HG02623 (cell line): ENCODE data around the gene FAM3C.

ENCODE experiments used
- ATAC-seq: cut with Tn5 transposase; IDR thresholded peaks from one replicate; pipeline ENCODE4 v1.9.1; 2021; ENCODE audit warnings: moderate library complexity; ENCODE audit not compliant: unreplicated experiment

The FAM3C gene

GRCh38 chr7:121383235-121383910 lies 12.7 kb downstream of the FAM3C start:
- ATAC-seq, result no peak

DNA sequence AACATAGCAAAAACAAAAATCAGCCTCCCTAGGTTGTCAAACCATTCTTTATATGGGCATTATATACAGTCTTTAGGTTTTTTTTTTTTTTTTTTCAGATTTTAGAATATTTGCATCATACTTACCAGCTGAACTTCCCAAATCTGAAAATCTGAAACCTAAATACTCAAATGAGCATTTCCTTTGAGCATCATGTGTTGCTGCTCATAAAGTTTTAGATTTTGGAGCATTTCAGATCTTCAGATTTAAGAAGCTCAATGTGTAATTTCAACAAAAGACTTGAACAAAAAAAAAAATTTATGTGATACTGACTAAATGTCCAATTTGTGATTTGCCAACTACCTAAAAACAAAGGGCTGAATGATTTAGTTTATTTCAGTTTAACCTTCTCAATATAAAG lies 13.6 kb downstream of the FAM3C start:
- no peak for ATAC-seq

DNA sequence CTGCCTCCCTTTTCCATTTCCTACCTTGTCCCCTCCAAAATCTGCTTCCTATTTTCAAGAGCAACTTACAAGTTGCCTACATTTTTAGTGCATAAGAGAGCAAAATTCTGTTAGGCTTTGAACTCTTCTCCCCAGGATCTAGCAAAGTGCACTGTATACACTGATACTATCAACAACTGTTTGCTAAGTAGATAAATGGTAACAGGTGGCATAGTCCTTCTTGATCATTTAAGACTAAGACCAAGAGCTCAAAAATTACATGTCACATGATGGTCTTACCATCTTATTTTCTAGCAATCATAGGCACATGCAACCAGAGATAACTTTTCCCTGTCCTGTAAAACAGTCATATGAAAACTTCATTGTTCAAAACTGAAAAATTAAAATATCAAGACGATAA lies 16.2 kb downstream of the FAM3C start:
- no peak for ATAC-seq

DNA sequence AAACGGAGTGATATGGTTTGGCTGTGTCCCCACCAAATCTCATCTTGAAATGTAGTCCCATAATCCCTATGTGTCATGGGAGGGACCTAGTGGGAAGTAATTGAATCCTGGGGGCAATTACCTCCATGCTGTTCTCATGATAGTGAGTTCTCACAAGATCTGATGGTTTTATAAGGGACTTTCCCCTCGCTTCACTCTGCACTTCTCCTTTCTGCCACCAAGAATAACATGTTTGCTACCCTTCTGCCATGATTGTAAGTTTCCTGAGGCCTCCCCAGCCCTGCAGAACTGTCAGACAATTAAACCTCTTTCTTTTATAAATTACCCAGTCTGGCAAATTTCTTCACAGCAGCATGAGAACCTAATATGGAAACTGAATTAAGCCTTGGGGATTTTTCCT lies 19.1 kb downstream of the FAM3C start:
- no peak for ATAC-seq

GRCh38 chr7:121373177-121373576 lies 22.9 kb downstream of the FAM3C start:
- ATAC-seq, result no peak

GRCh38 chr7:121372376-121373010 lies 23.6 kb downstream of the FAM3C start:
- peak; percentile 91 for ATAC-seq

DNA sequence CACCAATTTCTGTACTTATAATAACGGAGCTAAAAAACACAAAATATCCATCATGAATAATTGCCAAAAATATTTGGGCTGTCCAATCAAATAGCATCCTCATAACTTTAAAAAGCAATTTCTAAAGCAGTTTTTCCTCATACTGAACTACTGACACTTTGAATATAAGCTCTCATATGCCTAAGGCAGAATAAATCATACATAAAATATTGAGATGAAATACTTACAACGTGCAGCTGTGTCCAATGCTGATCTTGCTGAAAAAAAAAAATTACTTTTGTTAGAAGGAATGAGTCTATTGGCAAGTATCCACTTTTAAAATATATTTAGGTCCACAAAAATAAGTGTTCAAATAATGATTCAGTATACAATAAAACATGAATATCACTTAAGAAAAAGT lies 24.2 kb downstream of the FAM3C start:
- no peak for ATAC-seq

GRCh38 chr7:121371367-121371766 lies 24.7 kb downstream of the FAM3C start:
- no peak for ATAC-seq

DNA sequence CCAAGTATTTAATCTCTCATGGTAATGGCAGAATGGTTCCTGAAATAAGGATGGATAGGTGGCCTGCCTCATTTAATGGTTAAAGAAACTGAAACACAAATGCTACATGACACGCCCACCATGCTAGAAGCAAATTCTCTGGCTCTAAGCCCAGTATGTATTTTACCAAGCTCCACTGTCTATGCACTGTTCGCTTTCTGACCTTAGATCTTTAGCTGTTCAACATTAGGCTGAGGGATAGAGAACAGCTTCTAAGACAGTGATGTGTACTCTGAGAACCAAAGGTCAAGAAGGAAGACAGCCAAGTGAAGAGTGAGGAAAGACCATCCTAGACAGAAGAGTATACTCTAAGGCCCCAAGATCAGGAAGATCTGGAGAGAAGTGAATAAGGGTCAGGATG lies 26.6 kb downstream of the FAM3C start:
- ATAC-seq, result peak; percentile 40

- no peak for ATAC-seq
Observed at GRCh38 chr7:121366852-121367431, 29.2 kb downstream of the FAM3C start.

GRCh38 chr7:121360564-121360963 lies 35.5 kb downstream of the FAM3C start:
- ATAC-seq, result no peak

GRCh38 chr7:121355574-121355973 lies 40.5 kb downstream of the FAM3C start:
- no peak for ATAC-seq

- ATAC-seq, result no peak
Observed at GRCh38 chr7:121352323-121352722, 43.8 kb downstream of the FAM3C start.

GRCh38 chr7:121351682-121352081 lies 44.4 kb downstream of the FAM3C start:
- no peak for ATAC-seq

- ATAC-seq, result no peak
Observed at GRCh38 chr7:121344497-121344896, 51.6 kb downstream of the FAM3C start.

GRCh38 chr7:121344093-121344492 lies 52.0 kb downstream of the FAM3C start:
- no peak for ATAC-seq

DNA sequence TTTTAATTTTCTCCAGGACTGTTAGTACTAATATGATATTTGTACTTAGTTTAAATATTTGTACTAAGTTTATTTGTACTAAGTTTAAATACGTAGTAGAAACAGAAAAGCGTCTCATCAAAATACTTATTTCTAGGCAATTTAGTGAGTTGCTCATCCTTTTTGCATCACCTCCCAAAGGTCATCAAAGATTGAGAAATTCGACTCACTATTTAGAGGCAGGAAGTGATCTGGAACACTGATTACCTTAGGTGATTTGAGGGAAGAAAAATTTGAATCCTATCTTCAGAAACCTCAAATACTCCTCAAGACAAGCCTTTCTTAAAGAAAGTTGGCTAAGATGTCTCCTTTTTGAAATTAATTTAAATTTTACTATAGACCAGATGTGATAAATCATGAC lies 52.8 kb downstream of the FAM3C start:
- ATAC-seq, result no peak

GRCh38 chr7:121342631-121343030 lies 53.5 kb downstream of the FAM3C start:
- ATAC-seq, result no peak

DNA sequence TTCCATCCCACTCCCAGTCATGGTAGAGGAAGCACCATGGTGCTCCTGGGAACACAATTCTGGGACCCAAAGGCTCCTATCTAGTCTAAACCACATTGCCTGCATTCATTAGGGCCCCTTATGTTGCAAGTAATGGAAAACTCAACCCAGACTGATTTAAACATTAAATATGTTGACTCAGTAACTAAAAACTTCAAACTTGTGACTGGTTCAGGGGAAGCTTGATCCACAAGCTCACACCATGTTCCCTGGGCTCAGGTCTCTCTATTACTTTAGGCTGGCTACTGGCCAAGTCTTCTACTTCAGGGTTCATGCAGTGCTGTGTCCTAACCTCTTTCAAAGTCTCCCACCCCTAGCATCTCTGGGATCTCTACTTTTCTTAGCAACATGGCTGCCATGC lies 54.2 kb downstream of the FAM3C start:
- no peak for ATAC-seq

- no peak for ATAC-seq
Observed at GRCh38 chr7:121339082-121339481, 57.0 kb downstream of the FAM3C start.

DNA sequence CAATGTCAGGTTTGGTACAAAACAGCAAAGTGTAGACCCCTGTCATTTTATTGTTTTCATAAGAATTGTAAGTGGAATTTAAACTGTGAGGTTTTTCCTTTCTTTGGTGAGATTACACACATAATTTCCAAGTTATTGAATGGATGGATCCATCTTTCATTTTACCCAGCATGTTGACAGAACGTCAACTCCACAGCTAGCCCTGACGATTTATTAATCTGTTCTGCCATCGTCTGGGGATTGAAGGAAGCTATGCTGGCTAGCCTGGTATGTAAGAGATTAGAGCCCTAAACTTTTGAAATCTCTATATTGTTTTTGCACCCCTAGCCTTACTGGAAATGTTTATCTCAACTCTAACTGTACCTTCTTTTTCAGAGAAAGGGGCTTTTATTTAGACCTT lies 58.7 kb downstream of the FAM3C start:
- ATAC-seq, result peak; percentile 58

GRCh38 chr7:121336579-121336978 lies 59.5 kb downstream of the FAM3C start:
- no peak for ATAC-seq
